Eye (tissue), 1 donor: Measurements from ENCODE around the gene ITPK1.

ENCODE experiments used
- DNase-seq: peaks from one replicate; pipeline ENCODE4 v3.0.0-alpha.2; 2015

The ITPK1 gene

GRCh38 chr14:93040443-93040842, 75.3 kb downstream of the ITPK1 start:
- DNase-seq, result no peak

DNA sequence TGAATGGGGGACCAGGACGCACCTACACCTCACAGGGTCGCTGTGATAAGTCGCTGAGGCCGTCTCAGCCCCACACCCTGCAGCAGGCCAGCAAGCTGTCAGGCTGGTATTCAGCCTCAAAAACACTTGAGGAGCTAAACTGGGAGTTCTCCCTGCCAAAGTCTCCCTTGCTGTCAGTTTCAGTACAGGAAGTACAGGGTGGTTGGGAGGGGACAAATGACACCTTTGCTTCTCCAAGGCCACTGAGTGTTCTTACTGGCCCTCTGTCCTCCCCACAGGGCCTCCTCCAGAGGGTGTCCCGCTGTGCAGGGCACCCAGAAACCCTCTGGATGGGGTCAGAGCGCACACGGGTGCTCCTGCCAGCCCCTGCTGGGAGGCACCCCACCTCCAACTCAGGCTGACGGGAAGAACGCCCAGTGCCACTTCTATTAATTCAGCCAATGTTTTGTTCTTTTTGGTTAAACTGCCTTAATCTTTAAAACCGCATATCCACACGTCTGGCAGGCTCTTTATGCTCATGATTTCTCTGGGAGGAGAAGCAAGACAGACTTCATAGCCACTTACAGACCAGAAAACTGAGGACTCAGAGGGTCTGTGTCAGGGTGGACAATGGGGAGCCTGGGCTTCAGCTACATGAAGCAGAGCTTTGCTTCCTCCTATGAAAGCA, 75.9 kb downstream of the ITPK1 start:
- DNase-seq, result no peak

DNA sequence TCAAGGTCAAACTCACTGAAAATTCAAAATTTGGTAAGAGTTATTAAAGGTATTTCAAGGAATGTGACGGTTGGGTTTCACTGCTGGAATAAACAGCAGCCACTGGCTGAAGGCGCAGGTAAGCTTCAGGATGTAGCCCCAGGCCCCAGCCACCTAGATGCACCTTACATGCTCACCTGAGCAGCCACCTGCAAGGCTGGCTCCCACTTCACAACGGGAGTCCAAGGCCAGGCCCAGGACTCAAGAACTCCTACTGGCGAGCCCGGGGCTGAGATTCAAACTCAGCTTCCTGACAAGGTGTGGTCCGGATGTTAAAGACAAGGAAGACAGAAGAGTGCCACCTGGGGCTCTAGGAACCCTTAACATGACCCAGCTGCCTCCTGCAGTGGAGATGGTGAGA, 78.4 kb downstream of the ITPK1 start:
- DNase-seq, result no peak

- DNase-seq, result peak; percentile 88
Observed at GRCh38 chr14:93036652-93037345, 78.9 kb downstream of the ITPK1 start.

GRCh38 chr14:93035917-93036651, 79.6 kb downstream of the ITPK1 start:
- DNase-seq, result peak; percentile 87

DNA sequence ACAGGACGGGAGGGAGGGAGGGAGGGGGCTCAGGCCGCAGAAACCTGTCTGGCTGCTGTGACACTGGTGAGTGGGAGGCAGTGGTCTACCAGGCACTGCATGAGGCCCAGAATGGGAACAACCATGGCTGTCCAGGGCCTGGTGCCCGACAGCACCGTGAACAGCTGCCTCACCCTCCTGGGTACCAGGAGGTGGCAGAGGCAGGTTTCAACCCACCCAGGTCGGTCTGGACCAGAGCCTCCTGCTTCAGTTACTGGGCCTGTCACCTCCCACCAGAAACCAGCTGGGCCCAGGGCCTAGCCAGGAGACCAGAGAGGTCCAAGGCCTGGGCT, 80.2 kb downstream of the ITPK1 start:
- no peak for DNase-seq

DNA sequence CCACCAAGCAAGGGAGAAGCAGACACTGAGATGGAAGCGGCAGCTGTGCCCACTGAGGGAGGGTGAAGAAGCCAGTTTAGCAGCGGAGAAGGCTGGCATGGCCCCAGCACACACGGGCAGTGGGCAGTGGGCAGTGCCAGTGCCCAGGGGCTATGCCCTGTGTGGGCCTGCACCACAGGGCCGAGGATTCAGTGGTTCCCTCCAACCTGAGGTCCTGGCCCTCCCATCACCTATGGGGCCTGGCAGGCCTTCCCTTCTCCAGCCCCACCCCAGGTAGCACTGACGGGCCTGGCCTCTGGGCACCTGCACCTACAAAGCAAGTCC, 81.1 kb downstream of the ITPK1 start:
- DNase-seq, result no peak

DNA sequence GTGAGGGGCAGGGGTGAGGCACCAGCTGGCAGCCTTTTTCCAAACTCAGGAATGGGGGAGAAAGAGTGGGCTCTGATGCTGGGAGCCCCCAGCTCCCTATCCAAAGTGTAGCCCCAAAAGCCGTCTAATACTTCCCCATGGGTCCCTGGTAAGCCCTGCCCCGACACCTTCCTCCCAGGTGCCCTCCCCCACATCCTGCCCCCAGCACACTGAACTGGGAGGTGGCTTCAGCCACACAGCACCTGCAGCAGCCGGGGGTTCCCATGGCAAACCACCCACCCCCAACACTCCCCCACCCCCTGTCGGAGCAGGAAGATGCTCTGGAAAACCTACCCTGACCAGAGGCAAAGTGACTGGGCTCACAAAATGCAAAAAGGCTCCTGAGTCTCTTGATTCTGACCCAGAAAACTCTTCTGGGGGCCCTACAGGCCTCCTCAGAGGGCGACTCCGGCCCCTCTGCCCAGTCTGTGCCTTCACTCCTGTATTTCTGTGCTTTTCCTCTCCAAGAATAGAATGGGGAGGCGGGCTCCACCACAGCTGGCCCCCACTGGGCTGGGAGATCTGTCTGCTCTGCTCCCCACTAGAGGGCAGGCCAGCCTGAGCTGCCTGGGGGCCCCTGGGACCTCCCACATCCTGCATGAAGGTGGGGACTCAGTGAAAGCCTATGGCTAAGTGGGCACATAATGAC, 81.6 kb downstream of the ITPK1 start:
- no peak for DNase-seq

DNA sequence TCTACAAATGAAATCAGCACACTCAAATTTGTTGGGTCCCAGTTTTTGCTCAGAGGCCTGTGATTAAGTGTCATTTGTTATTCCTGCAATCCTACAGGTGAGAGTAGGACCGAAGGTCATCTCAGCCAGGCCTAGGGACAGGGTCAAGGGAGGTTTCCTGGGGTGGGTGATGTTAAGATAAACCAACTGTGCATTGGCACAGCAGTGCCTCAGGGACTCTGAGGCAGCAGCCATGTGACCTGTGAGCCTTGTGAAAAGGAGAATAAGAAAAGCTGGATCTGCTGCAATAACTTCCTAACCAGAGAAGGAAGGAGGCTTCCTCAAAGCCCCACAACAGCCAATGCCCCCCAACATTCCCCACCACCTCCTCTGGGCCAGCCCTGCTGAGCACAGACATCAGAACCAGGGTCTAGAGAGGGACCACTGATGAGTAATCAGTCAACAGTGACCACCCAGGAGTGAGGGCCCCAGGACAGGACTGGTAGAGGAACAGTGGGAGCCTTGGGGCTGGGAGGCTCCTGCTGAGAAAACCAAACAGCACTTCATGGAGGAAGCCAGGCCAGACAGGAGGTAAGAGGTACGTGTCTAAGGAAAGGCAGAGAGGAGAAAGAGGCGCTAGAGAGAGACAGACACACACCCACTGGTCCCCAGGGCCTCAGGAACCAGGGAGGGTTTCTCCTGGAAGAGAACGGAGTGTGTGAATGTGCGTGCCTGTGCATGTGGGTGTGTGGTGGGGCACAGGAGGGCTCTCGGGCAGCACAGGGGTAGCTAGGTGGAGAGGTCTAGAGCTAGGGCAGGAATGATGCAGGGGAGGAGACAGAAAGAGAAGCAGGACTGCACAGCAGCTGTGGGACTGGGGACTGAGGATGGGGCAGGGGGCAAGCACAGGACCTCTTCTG, 82.4 kb downstream of the ITPK1 start:
- DNase-seq, result no peak

DNA sequence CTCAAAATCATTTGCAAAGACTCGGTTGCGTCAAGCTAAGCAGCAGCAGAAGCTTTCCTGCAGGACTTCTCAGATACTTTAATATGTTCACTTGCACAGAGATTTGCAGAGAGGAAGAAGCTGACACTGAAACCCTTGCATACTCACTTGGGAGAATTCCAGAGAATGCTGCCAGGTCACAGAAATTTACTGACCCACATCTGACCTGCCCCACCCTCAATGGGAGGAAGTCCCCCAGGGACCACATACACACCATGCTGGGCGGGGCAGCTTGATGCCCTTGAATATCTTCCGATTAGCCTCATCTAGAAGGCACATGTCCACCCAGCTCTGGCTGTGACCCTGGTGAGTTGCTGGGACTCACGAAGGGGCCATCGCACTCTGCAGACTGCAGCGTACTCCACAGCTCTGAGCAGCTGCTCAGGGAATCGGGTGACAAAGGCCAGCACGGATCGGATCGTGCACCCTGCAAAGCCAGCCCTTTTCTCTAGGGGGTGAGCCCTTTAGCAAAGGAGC, 83.2 kb downstream of the ITPK1 start:
- peak; percentile 63 for DNase-seq

DNA sequence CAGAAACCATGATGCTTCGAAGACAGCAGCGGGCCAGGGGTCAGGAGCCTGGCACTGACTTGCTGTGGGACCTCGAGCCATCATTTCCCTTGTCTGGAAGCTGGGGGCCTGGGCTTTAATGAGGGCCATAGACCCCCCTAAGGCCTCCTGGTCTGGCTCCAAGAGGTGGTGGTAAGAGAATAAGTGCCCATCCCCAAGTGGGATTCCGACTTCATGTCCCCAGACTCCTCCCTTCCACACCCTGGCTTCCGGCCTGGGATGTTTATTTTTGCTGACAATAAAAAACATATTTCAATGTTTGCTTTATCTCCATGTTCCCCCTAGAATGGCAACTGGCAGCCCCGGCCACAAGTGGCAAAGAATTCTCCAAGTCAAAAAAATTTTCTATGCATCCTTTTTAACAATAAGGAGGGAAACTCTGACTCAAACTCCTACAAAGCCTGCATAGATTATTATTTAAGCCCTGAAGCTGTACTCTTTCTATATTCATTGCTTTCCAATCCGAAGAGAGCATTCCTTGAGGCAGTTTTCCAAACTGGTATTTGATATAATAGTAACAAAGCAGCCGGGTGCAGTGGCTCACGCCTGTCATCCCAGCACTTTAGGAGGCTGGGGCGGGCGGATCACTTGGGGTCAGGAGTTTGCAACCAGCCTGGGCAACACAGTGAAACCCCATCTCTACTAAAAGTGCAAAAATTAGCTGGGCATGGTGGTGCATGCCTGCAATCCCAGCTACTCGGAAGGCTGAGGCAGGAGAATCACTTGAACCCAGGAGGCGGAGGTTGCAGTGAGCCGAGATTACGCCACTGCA, 84.0 kb downstream of the ITPK1 start:
- no peak for DNase-seq

- DNase-seq, result no peak
Observed at GRCh38 chr14:93030761-93031160, 85.0 kb downstream of the ITPK1 start.

GRCh38 chr14:93029911-93030508, 85.7 kb downstream of the ITPK1 start:
- DNase-seq, result no peak

DNA sequence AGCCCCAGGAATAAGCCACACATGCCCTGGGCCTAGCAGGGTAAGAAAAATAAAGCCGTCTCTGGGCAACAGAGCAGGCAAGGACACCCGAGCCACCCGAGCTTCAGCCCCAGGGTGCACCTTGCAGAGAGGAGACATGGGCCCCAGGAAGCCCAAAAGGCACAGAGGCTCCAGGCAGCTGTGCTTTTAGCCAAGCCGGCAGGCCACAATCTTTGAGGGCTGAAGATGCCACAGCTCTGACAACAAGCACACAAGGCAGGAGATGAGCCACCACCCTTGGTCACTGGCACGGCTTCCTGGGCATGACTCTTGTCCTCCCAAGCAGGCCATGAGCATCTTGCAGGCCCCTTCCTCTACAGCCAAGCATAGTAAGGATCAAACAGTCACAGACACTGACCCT, 86.3 kb downstream of the ITPK1 start:
- DNase-seq, result no peak

DNA sequence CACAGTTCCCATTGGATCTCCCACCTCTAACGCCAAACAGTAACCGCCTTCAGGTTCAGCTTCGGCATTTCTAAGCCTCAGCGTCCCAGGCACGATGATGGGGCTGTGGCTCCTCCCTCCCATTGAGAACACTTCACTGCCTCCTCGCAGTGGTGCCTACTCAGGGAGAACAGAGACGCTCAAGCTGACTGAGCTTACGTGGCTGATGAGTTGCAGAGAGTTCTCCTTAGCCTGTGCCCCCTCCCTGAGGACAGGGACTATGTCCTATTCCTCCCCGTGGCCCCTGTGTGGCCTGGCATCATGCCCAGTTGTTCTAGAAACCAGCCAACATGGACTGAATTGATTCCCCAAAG, 87.0 kb downstream of the ITPK1 start:
- DNase-seq, result no peak

DNA sequence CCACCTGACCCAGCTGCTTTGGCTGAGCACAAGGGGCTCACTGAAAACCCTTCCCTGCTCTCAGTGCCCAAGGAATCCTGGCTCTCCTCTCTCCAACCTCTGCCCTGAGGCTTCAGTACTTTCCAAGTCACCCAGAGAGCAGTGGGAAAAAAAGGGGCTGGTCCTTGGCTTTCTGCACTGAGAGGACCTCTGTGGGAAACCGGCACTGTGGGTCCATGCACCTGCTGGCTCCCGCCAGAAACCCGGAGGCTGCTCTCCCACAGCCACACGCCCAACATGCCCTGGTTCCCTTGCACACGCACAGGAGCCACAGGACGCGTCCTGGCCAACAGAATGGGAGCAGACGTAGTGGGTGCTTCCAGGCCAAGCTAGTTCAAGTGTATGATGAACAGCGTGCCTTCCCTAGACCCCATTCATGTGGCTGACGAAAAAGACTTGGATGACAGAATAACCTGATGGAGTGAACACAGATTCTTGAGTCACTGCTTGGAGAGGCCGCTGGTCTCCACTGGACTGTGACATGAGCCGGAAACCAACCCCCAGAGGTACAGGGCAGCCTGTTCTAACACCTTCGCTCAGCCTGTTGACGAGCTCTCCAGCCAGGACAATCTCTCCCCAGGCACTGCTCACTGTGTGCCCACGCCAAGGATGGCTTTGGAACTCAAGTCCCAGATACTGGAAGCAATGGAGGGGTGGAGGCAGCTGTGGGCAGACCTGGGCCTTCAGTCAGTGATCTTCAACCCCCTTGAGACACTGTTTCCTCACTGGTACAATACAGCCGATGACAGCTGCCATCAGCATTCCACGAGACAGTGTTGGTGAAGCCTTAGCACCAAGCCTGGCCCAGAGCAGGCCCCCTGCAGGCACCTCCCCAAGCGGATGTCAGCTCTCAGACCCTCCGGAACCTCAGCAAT, 87.7 kb downstream of the ITPK1 start:
- no peak for DNase-seq

DNA sequence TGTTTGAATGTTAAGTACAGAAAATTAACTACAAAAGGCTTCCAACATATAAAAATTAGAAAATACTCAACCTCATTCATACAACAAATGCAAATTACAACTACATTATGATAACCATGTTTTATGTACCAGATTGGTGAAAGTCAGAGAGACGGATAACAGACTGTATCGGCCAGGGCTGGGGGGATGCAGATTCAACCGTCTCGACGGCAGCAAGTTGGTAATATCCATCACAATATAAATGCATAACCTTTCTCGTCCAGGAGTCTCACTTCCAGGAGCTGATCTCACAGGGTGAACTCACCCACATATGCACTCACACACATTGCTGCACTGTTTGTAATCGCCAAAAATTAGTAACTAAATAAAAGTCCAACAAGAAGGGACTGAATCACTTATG, 89.4 kb downstream of the ITPK1 start:
- DNase-seq, result no peak

DNA sequence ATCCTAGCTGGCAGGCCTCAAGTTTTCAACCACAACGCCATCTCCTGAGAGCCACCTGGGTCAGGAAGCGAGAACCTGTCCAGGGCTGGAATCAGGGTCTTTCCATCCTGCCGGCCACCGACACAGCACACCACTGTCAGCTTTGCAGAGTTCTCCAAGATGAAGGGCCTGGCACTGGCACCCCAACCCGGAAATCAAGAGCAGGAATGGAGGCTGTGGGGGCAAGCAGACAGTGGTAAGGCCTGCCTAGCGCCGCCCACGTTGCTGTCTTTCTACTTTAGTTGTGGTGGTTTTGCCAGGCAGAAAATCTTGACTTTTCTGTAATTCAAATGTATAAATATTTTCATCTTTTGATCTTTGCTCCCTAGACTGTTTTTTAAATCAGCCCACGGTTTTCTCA, 90.7 kb downstream of the ITPK1 start:
- no peak for DNase-seq

DNA sequence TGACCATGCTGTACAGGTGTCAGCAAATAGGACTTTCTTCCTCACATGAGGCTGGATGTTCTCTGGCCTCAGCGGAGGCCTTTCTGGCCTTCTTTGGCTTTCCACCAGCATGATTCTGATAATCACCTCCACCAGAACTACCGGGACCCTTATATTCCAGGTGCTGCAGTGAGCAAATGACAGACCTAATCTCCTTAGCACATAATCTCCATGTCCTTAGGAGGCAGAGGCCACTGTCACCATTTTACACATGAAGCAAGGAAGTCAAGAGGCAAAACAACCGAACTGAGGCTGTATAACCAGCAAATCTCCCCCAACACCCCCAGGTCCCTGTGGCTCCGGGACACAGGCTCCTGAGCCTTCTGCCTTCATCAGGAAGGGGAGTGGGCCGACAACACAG, 91.2 kb downstream of the ITPK1 start:
- DNase-seq, result no peak

DNA sequence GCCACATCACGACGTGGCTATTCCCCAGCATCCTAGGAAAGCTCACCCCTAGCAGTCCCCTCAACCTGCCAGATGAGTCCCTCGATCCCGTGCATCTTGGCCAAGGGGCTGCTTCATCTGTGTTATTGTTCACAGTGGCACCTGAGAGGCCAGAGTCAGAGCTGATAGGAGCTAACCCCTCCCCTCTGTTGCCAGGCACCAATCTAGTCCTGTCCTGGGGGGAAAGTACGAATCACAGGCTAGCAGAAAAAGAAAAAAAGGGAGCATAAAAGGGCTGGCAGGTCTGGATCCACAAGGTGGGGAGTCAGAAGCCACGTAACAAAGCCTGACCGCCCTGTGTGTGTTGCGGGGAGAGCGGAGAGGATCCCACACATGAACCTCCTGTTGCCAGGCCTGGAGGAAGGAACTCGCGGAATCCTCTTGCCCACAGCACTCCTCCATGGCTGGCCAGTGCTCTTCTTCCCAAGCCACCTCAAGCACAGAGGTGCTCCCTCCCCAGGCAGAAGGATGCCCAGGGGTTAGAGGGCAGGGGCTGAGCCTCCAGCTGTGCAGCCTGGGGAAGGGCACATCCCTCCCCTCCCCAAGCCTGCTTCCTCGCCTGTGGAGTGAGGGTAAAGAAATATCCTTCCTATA, 91.8 kb downstream of the ITPK1 start:
- no peak for DNase-seq
